ENCODE data around the gene CYP19A1.

DNA sequence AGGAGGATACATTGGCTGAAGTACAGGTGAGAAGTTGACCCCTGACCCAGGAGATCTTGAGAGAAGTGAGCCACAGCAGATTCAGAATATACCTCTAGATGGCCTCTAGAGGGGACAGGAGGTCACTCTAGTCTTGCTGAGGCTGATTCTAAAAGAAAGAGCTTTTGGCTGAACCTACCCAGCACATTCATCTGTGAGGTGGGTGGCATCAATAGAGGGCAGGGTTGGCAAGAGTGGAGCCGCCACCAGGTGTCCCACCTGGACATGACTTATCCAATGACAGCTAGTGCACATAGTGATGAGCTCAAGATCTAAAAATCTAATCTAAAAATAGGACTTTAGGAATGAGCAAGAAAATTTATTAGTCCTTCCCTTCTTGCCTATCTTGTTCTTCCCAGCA is 51.6 kb downstream of the CYP19A1 start:
- TF ChIP-seq POLR2A (IDR thresholded peaks at IDR 0.05; ENCODE audit: low read length) (no peak), GATA1 (IDR thresholded peaks at IDR 0.05; ENCODE audit: low read depth, low read length) (no peak)

All from erythroblast (primary cell).